H1 (cell line): ENCODE results near the gene UMAD1. TPM values are rescaled to one million over a fixed set of nuclear protein-coding genes. Genes with fewer than 3 reads are reported as not detected.

Experiments
- CHD1 ChIP-seq: IDR thresholded peaks from 2 replicates; pipeline ENCODE4 v1.6.1; 2012; ENCODE audit warnings: low read depth, low read length, improper control_type of control experiment
- KDM4A ChIP-seq: IDR thresholded peaks from one replicate; pipeline ENCODE4 v1.7.1; 2012; ENCODE audit warnings: low read depth, mild to moderate bottlenecking, moderate library complexity, low read length, inconsistent platforms; ENCODE audit not compliant: severe bottlenecking
- RAD21 ChIP-seq, 2 experiments: IDR thresholded peaks in 1 of 2; conservative IDR thresholded peaks in 1 of 2; 2 replicates each; pipeline ENCODE4 v1.6.1; 2011; ENCODE audit warnings: low read depth in 2 of 2, low read length in 2 of 2, improper control_type of control experiment in 1 of 2, inconsistent platforms in 1 of 2, mild to moderate bottlenecking in 1 of 2, moderate library complexity in 1 of 2
- SRF ChIP-seq: IDR thresholded peaks from 2 replicates; pipeline ENCODE4 v1.6.1; 2011; ENCODE audit warnings: mild to moderate bottlenecking, low read depth, low read length, moderate library complexity
- TEAD4 ChIP-seq: IDR thresholded peaks from 2 replicates; pipeline ENCODE4 v1.6.1; 2012; ENCODE audit warnings: low read depth, low read length, inconsistent platforms, mixed read lengths
- USF2 ChIP-seq: IDR thresholded peaks from 2 replicates; pipeline ENCODE4 v1.6.1; 2011; ENCODE audit warnings: low read length, improper control_type of control experiment
- polyA plus RNA-seq, 7 experiments: library from polyadenylated mRNA; depleted of rRNA in 3 of 7; stranded (reverse) in 5 of 7; unstranded in 2 of 7; fragments of >200 nt in 5 of 7; fragments of 200-250 nt in 2 of 7; gene quantifications; 1 replicate in 5 of 7; 2 replicates in 1 of 7; 4 replicates in 1 of 7; pipeline versions ENCODE4 v1.2.1 to v1.2.3, GENCODE V29; 2011 to 2013; ENCODE audit warnings: missing spikeins in 2 of 7, mixed read lengths in 2 of 7
- total RNA-seq: library from RNA; stranded (reverse); fragmentation: NEBNext Ultra II Directional; extraction: Animal tissue kit (Norgen Biotek cat#: 25700); gene quantifications from 2 replicates; pipeline ENCODE4 v1.2.1, GENCODE V29; 2021

UMAD1 gene
- total and polyA plus RNA-seq, 2 of the 8 experiments (the other 6 are each of a cell fraction or from before 2014, with no cell fraction given): 10.4 to 12.3 TPM

DNA sequence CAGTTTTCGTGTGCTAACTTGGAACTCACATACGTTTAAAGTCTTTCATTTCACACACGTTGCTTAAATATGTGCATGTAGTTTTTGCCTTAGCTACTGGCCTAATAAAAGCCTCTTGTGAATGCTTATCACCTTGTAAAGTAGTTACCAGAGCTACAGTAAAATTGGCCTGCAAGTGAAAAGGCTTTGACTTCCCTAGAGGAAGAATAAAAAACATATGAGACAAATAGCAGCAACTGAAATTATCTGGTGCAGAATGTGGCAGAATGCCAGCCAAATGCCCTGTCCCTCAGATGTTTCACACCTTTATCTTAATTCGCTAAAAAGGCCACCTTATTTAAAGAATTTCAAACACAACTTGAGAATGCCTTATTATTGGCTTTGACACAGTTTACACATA is 105.9 kb downstream of the UMAD1 start (continued):
- TF ChIP-seq USF2: no peak
- no peak for TF ChIP-seq TEAD4
- TF ChIP-seq CHD1: no peak
- no peak for TF ChIP-seq KDM4A
- TF ChIP-seq SRF: no peak
- no peak for TF ChIP-seq RAD21 (IDR thresholded peaks at IDR 0.05 in 1 of 2, conservative IDR thresholded peaks at IDR 0.05 in 1 of 2; ENCODE audit: low read depth in 2 of 2, low read length in 2 of 2)
